Kidney (tissue), 14 donors: ENCODE data around the gene RYR3. TPM values are rescaled to one million over a fixed set of nuclear protein-coding genes. Genes with fewer than 3 reads are reported as not detected.

Experiments
- DNase-seq, 5 donors: peaks; one replicate each; pipeline ENCODE4 v3.0.0-alpha.2; 2013 to 2020
- FAIRE-seq: peaks from 2 replicates; lab custom pipeline; 2012; peaks lifted over from hg19 to GRCh38; lab: Jason Lieb, UNC
- H3K27ac ChIP-seq, 2 donors: one replicate each; pipeline ENCODE4 v1.7.0; 2013; ENCODE audit warnings: low read depth in 2 of 2, low read length in 2 of 2, inconsistent platforms in 1 of 2
- H3K27me3 ChIP-seq: one replicate; pipeline ENCODE4 v1.7.1; 2013; ENCODE audit warnings: low read length, inconsistent platforms; ENCODE audit not compliant: control insufficient read depth, insufficient read depth
- H3K36me3 ChIP-seq, 3 donors: one replicate each; pipeline versions ENCODE4 v1.7.0 to v1.7.1; 2013; ENCODE audit warnings: low read length in 3 of 3, control low read depth in 1 of 3, inconsistent platforms in 1 of 3; ENCODE audit not compliant: insufficient read depth in 3 of 3, control insufficient read depth in 2 of 3
- H3K4me1 ChIP-seq, 3 donors: one replicate each; pipeline versions ENCODE4 v1.7.0 to v1.7.1; 2013; ENCODE audit warnings: low read length in 3 of 3, inconsistent platforms in 1 of 3, low read depth in 1 of 3; ENCODE audit not compliant: control insufficient read depth in 2 of 3, insufficient read depth in 2 of 3
- H3K4me3 ChIP-seq, 3 donors: one replicate each; pipeline versions ENCODE4 v1.7.0 to v1.8.1; 2013; ENCODE audit warnings: low read length in 3 of 3, control low read depth in 1 of 3, inconsistent platforms in 1 of 3
- H3K9ac ChIP-seq, 3 donors: one replicate each; pipeline versions ENCODE4 v1.7.0 to v1.7.1; 2013; ENCODE audit warnings: low read length in 3 of 3, control low read depth in 1 of 3, inconsistent platforms in 1 of 3
- H3K9me3 ChIP-seq, 3 donors: one replicate each; pipeline versions ENCODE4 v1.7.0 to v1.7.1; 2013; ENCODE audit warnings: low read length in 3 of 3, control low read depth in 1 of 3, inconsistent platforms in 1 of 3; ENCODE audit not compliant: control insufficient read depth in 2 of 3, insufficient read depth in 1 of 3
- CTCF ChIP-seq: IDR thresholded peaks from 3 replicates; pipeline ENCODE4 v1.5.1; 2012; ENCODE audit warnings: mild to moderate bottlenecking, moderate library complexity, borderline replicate concordance; ENCODE audit not compliant: insufficient read depth; ENCODE audit errors: extremely low read depth
- intact Hi-C: fragments of 100-400 bp; cut with DNase I; formaldehyde crosslinking; loops from one replicate; pipeline ENCODE4 v1.11.1; 2022
- polyA plus RNA-seq: library from polyadenylated mRNA; stranded (reverse); fragments of 350-450 nt; fragmentation: Illumina TruSeq; extraction: RNeasy Lipid Tissue Mini Kit (QIAGEN cat#74804); gene quantifications from one replicate; pipeline ENCODE4 v1.2.3, GENCODE V29; 2014; ENCODE audit warnings: low read depth, low replicate concordance; ENCODE audit not compliant: insufficient read depth
- total RNA-seq: library from RNA; stranded (reverse); fragmentation: NEBNext Ultra II Directional; extraction: Animal tissue kit (Norgen Biotek cat#: 25700); gene quantifications from one replicate; pipeline ENCODE4 v1.2.1, GENCODE V29; 2021
- donor health status: control.
- donor health status: control.
- donor health status: control.
- donor health status: control.
- donor health status: control.
- donor health status: DM: yes; HTN: yes; CAD: no.
- donor health status: Normal renal cell carcinoma (clear cell type).

RYR3 gene
- total and polyA plus RNA-seq, 2 donors from 2014 or later, result 0.90 to 10.5 TPM

GRCh38 chr15:33851079-33851478, 540.3 kb downstream of the RYR3 start:
- TF ChIP-seq CTCF, result no peak
- no peak overlapping the region for H3K4me3 ChIP-seq
- H3K9ac ChIP-seq, result no peak overlapping the region
- no peaks in the 10 kb centered on the region for H3K4me1 ChIP-seq
- DNase-seq (no peak), FAIRE-seq (no peak)
- no peaks in the 10 kb centered on the region for H3K27me3 ChIP-seq
- no peaks in the 10 kb centered on the region for H3K9me3 ChIP-seq
- intact Hi-C loops, result no loop called here
- no peak overlapping the region for H3K27ac ChIP-seq
- H3K36me3 ChIP-seq, result no peaks in the 10 kb centered on the region

- FAIRE-seq (no peak), DNase-seq (no peak)
- no peak for TF ChIP-seq CTCF
- Histone ChIP-seq H3K27ac (no peak overlapping the region), H3K4me1 (no peaks in the 10 kb centered on the region), H3K27me3 (no peaks in the 10 kb centered on the region), H3K36me3 (no peaks in the 10 kb centered on the region), H3K9me3 (no peaks in the 10 kb centered on the region), H3K9ac (no peak overlapping the region), H3K4me3 (no peak overlapping the region)
- intact Hi-C loops, result no loop called here
Observed at GRCh38 chr15:33852094-33852493, 541.3 kb downstream of the RYR3 start.

GRCh38 chr15:33852570-33852969, 541.8 kb downstream of the RYR3 start:
- intact Hi-C loops, result no loop called here
- H3K27me3 ChIP-seq, result no peaks in the 10 kb centered on the region
- H3K36me3 ChIP-seq, result no peaks in the 10 kb centered on the region
- H3K27ac ChIP-seq, result no peak overlapping the region
- H3K9ac ChIP-seq, result no peak overlapping the region
- FAIRE-seq (no peak), DNase-seq (no peak)
- no peaks in the 10 kb centered on the region for H3K9me3 ChIP-seq
- no peaks in the 10 kb centered on the region for H3K4me1 ChIP-seq
- H3K4me3 ChIP-seq, result no peak overlapping the region
- TF ChIP-seq CTCF, result no peak

GRCh38 chr15:33857726-33858125, 547.0 kb downstream of the RYR3 start:
- no peaks in the 10 kb centered on the region for H3K4me1 ChIP-seq
- no peak overlapping the region for H3K4me3 ChIP-seq
- no peak for TF ChIP-seq CTCF
- no peak overlapping the region for H3K9ac ChIP-seq
- intact Hi-C loops, result no loop called here
- H3K27ac ChIP-seq, result no peak overlapping the region
- no peaks in the 10 kb centered on the region for H3K36me3 ChIP-seq
- no peak for DNase-seq
- H3K9me3 ChIP-seq, result no peaks in the 10 kb centered on the region
- H3K27me3 ChIP-seq, result no peaks in the 10 kb centered on the region
- FAIRE-seq, result no peak
